Peyer's patch (tissue), 4 donors: ENCODE measurements around the gene TGFB3.

Experiments
- POLR2A ChIP-seq, 2 donors: fragments of 450-650 bp; IDR thresholded peaks; one replicate each; pipeline ENCODE4 v1.5.1; 2017; ENCODE audit warnings: antibody characterized with exemption in 2 of 2, mild to moderate bottlenecking in 2 of 2, moderate library complexity in 2 of 2
- TF ChIP-seq, protein P1 (sequence below), 6 experiments: fragments of 450-650 bp in 4 of 6; fragments of 200-600 bp in 2 of 6; sonication (generic) in 1 of 6; IDR thresholded peaks; one replicate each; pipeline ENCODE4 v1.5.1; 2017 to 2019; ENCODE audit warnings: antibody characterized with exemption in 6 of 6, mild to moderate bottlenecking in 3 of 6, moderate library complexity in 1 of 6

GRCh38 chr14:75960231-75960630 lies 21.6 kb downstream of the TGFB3 start:
- TF ChIP-seq, protein P1, sequence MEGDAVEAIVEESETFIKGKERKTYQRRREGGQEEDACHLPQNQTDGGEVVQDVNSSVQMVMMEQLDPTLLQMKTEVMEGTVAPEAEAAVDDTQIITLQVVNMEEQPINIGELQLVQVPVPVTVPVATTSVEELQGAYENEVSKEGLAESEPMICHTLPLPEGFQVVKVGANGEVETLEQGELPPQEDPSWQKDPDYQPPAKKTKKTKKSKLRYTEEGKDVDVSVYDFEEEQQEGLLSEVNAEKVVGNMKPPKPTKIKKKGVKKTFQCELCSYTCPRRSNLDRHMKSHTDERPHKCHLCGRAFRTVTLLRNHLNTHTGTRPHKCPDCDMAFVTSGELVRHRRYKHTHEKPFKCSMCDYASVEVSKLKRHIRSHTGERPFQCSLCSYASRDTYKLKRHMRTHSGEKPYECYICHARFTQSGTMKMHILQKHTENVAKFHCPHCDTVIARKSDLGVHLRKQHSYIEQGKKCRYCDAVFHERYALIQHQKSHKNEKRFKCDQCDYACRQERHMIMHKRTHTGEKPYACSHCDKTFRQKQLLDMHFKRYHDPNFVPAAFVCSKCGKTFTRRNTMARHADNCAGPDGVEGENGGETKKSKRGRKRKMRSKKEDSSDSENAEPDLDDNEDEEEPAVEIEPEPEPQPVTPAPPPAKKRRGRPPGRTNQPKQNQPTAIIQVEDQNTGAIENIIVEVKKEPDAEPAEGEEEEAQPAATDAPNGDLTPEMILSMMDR (IDR thresholded peaks at IDR 0.05), result no peak
- no peak for TF ChIP-seq POLR2A (IDR thresholded peaks at IDR 0.05)
